Measurements from ENCODE around the gene TFDP1. TPM values are rescaled to one million over a fixed set of nuclear protein-coding genes. Genes with fewer than 3 reads are reported as not detected.

The TFDP1 gene
- total RNA-seq, 6 experiments from 2014 or later: 21.7 to 26.9 (median 25.1) TPM

- intact Hi-C loops (cut with DNase I): no loop called here
- no peaks in the 10 kb centered on the region for H3K4me1 ChIP-seq
- WGBS (ENCODE audit: insufficient coverage, low coverage, low lambda C conversion rate, missing lambda C conversion rate): 52% methylated on average over 8 of the region's 9 CpGs
- H3K36me3 ChIP-seq: no peaks in the 10 kb centered on the region
- no peak for ATAC-seq
- DNase-seq: peak in 2 of 3 donors; percentile 8 to 19
- no peak overlapping the region for H3K4me3 ChIP-seq
- H3K9me3 ChIP-seq: no peaks in the 10 kb centered on the region
- TF ChIP-seq CTCF (IDR thresholded peaks at IDR 0.05) (no peak), POLR2A (IDR thresholded peaks at IDR 0.05) (no peak)
- no peaks in the 10 kb centered on the region for H3K27me3 ChIP-seq
- H3K27ac ChIP-seq: no peak overlapping the region
These were observed 69.6 kb downstream of the TFDP1 start for GRCh38 chr13:113654175-113654560.

GRCh38 chr13:113654591-113655345 is 70.2 kb downstream of the TFDP1 start:
- TF ChIP-seq CTCF (IDR thresholded peaks at IDR 0.05): no peak
- no peaks in the 10 kb centered on the region for H3K4me1 ChIP-seq
- no peaks in the 10 kb centered on the region for H3K36me3 ChIP-seq
- no peaks in the 10 kb centered on the region for H3K27me3 ChIP-seq
- H3K27ac ChIP-seq: no peak overlapping the region
- peak in 2 of 3 donors; percentile 43 to 45 for DNase-seq
- no peaks in the 10 kb centered on the region for H3K9me3 ChIP-seq
- H3K4me3 ChIP-seq: no peak overlapping the region
- no peak for ATAC-seq
- WGBS (ENCODE audit: insufficient coverage, low coverage, low lambda C conversion rate, missing lambda C conversion rate): 79% methylated on average over 13 of the region's 39 CpGs
- intact Hi-C loops (cut with DNase I): no loop called here

DNA sequence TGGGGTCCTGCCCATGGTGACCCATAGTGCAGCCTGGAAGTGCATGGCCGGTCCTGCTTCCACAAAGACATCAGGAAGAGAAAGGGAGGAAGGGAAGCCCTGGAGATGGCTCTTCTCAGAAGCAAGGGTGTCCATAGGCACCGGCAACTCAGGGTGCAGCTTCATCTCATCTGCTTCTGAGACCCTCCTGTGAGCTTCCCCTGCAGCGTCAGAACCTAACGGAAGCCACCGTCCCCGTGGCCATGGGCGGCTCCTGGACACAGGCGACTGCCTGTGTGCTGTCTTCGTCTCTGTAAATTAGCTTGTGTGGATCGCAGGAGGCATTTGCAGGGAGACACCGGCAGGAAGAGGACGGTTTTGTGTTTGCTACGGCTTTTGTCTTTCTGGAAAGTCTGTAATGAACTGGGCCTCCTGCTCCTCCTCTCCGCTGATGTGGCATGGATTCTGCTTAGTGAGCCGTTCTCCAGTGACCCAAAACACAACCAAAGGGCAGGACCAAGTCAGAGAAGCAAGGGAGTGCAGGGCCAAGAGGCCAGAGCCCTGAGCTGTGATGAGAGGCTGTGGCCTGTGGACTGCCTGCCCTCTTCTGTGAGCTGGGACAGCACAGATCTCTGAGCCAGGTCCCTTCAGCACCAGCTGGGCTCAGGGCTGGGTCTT is 70.9 kb downstream of the TFDP1 start:
- no peak overlapping the region for H3K4me3 ChIP-seq
- no peak for ATAC-seq
- no peaks in the 10 kb centered on the region for H3K27me3 ChIP-seq
- no peaks in the 10 kb centered on the region for H3K9me3 ChIP-seq
- no peak for TF ChIP-seq CTCF (IDR thresholded peaks at IDR 0.05)
- no peak for TF ChIP-seq POLR2A (IDR thresholded peaks at IDR 0.05)
- H3K4me1 ChIP-seq: no peaks in the 10 kb centered on the region
- peak in 1 of 3 donors; percentile 39 for DNase-seq
- no peaks in the 10 kb centered on the region for H3K36me3 ChIP-seq
- H3K27ac ChIP-seq: no peak overlapping the region
- 80% methylated on average over 7 of the region's 15 CpGs for WGBS (ENCODE audit: insufficient coverage, low coverage, low lambda C conversion rate, missing lambda C conversion rate)
- intact Hi-C loops (cut with DNase I): no loop called here

- no peak overlapping the region for H3K27ac ChIP-seq
- DNase-seq (peak in 2 of 3 donors; percentile 39 to 42), ATAC-seq (no peak)
- WGBS (ENCODE audit: insufficient coverage, low coverage, low lambda C conversion rate, missing lambda C conversion rate): 91% methylated on average over 7 of the region's 25 CpGs
- no peaks in the 10 kb centered on the region for H3K9me3 ChIP-seq
- H3K4me3 ChIP-seq: no peak overlapping the region
- intact Hi-C loops (cut with DNase I): no loop called here
- no peak for TF ChIP-seq CTCF (IDR thresholded peaks at IDR 0.05)
- TF ChIP-seq POLR2A (IDR thresholded peaks at IDR 0.05): no peak
- no peaks in the 10 kb centered on the region for H3K36me3 ChIP-seq
- no peaks in the 10 kb centered on the region for H3K4me1 ChIP-seq
- H3K27me3 ChIP-seq: no peaks in the 10 kb centered on the region
These were observed 71.5 kb downstream of the TFDP1 start for GRCh38 chr13:113656003-113656588.

Data from right lobe of liver (tissue), 6 donors.